Keratinocyte (primary cell): ENCODE results near the gene ROBO4. TPM values are rescaled to one million over a fixed set of nuclear protein-coding genes. Genes with fewer than 3 reads are reported as not detected.

Source experiments
- DNase-seq: peaks from one replicate; pipeline ENCODE4 v3.0.0-alpha.2; 2011; ENCODE audit warnings: low read depth, missing footprints, low spot score
- FAIRE-seq: peaks from 2 replicates; lab custom pipeline; 2011; peaks lifted over from hg19 to GRCh38; lab: Jason Lieb, UNC
- H2AFZ ChIP-seq: 2 replicates; pipeline ENCODE4 v1.6.0; 2012; ENCODE audit warnings: low read length, control low read depth, inconsistent platforms; ENCODE audit not compliant: control insufficient read depth
- H3K27ac ChIP-seq: 2 replicates; pipeline ENCODE4 v1.5.1; 2011; ENCODE audit warnings: low read length; ENCODE audit not compliant: control insufficient read depth, insufficient read depth
- H3K27me3 ChIP-seq: 3 replicates; pipeline ENCODE4 v1.6.0; 2011; ENCODE audit warnings: low read length; ENCODE audit not compliant: control insufficient read depth, insufficient read depth; ENCODE audit errors: extremely low read depth
- H3K36me3 ChIP-seq, 2 experiments: 2 replicates in 1 of 2; 3 replicates in 1 of 2; pipeline ENCODE4 v1.5.1; 2011; ENCODE audit warnings: low read length in 2 of 2, mild to moderate bottlenecking in 1 of 2; ENCODE audit not compliant: control insufficient read depth in 2 of 2, insufficient read depth in 2 of 2; ENCODE audit errors: extremely low read depth in 1 of 2
- H3K4me1 ChIP-seq: 3 replicates; pipeline ENCODE4 v1.5.1; 2011; ENCODE audit warnings: low read length; ENCODE audit not compliant: control insufficient read depth, insufficient read depth; ENCODE audit errors: extremely low read depth
- H3K4me2 ChIP-seq: 3 replicates; pipeline ENCODE4 v1.6.0; 2011; ENCODE audit warnings: low read depth, low read length; ENCODE audit not compliant: control insufficient read depth, insufficient read depth; ENCODE audit errors: extremely low read depth
- H3K4me3 ChIP-seq, 3 experiments: fragments of 200-600 bp in 1 of 3; sonication (generic) in 1 of 3; 2 replicates in 2 of 3; 3 replicates in 1 of 3; pipeline ENCODE4 v1.5.1; 2011 to 2016; ENCODE audit warnings: low read length in 3 of 3, mild to moderate bottlenecking in 3 of 3, control low read depth in 2 of 3, inconsistent platforms in 1 of 3, low read depth in 1 of 3, mixed read lengths in 1 of 3, mixed run types in 1 of 3, moderate library complexity in 1 of 3; ENCODE audit not compliant: control insufficient read depth in 2 of 3, insufficient read depth in 2 of 3; ENCODE audit errors: extremely low read depth in 1 of 3
- H3K79me2 ChIP-seq: 2 replicates; pipeline ENCODE4 v1.6.0; 2012; ENCODE audit warnings: low read length; ENCODE audit not compliant: control insufficient read depth, insufficient read depth
- H3K9ac ChIP-seq: 3 replicates; pipeline ENCODE4 v1.6.0; 2011; ENCODE audit warnings: low read length; ENCODE audit not compliant: control insufficient read depth, insufficient read depth; ENCODE audit errors: extremely low read depth
- H3K9me1 ChIP-seq: 3 replicates; pipeline ENCODE4 v1.6.0; 2011; ENCODE audit warnings: low read length; ENCODE audit not compliant: control insufficient read depth, insufficient read depth; ENCODE audit errors: extremely low read depth
- H3K9me3 ChIP-seq: 2 replicates; pipeline ENCODE4 v1.5.1; 2012; ENCODE audit warnings: low read depth, low read length; ENCODE audit not compliant: control insufficient read depth
- H4K20me1 ChIP-seq: 3 replicates; pipeline ENCODE4 v1.6.0; 2011; ENCODE audit warnings: low read length; ENCODE audit not compliant: control insufficient read depth, insufficient read depth; ENCODE audit errors: extremely low read depth
- CTCF ChIP-seq, 3 experiments: IDR thresholded peaks in 1 of 3; conservative IDR thresholded peaks in 1 of 3; optimal IDR thresholded peaks in 1 of 3; 2 replicates in 2 of 3; 3 replicates in 1 of 3; pipeline versions ENCODE3 to v1.5.1; 2011; ENCODE audit warnings: low read length in 3 of 3, mild to moderate bottlenecking in 3 of 3, moderate library complexity in 2 of 3, control low read depth in 1 of 3, inconsistent platforms in 1 of 3; ENCODE audit not compliant: insufficient read depth in 2 of 3; ENCODE audit errors: extremely low read depth in 1 of 3
- EZH2 ChIP-seq: IDR thresholded peaks from one replicate; pipeline ENCODE4 v1.6.1; 2012; ENCODE audit warnings: inconsistent platforms, mild to moderate bottlenecking, low read length, moderate library complexity
- dilution Hi-C: fragments of 300-500 bp; cut with MboI; formaldehyde crosslinking; loops from one replicate; pipeline ENCODE4 v1.7.0; 2020; ENCODE audit warnings: low sequenced_read_pairs; ENCODE audit not compliant: extremely low pct_ligation_motif_present
- polyA plus RNA-seq, 5 experiments: library from polyadenylated mRNA; depleted of rRNA in 3 of 5; stranded (reverse) in 3 of 5; stranded (forward) in 1 of 5; unstranded in 1 of 5; fragments of >200 nt; gene quantifications; 1 replicate in 1 of 5; 2 replicates in 3 of 5; 3 replicates in 1 of 5; pipeline versions ENCODE4 v1.2.1 to v1.2.3, GENCODE V29; 2011 to 2012; ENCODE audit warnings: missing spikeins in 2 of 5, low read depth in 1 of 5, low replicate concordance in 1 of 5

Gene ROBO4
- polyA plus RNA-seq, 1 donor (not counting 4 experiments of a cell fraction or from before 2014, with no cell fraction given) = 0.94 TPM

GRCh38 chr11:124887667-124888013, 10.0 kb downstream of the ROBO4 start:
- DNase-seq (no peak), FAIRE-seq (no peak)
- Histone ChIP-seq H3K27me3 (no peaks in the 10 kb centered on the region), H3K9me1 (no peaks in the 10 kb centered on the region), H3K9me3 (no peaks in the 10 kb centered on the region), H3K4me1 (no peaks in the 10 kb centered on the region), H3K27ac (no peak overlapping the region), H3K36me3 (no peaks in the 10 kb centered on the region), H2AFZ (no peak overlapping the region), H3K4me3 (no peak overlapping the region), H3K4me2 (no peak overlapping the region), H4K20me1 (no peaks in the 10 kb centered on the region), H3K9ac (no peak overlapping the region), H3K79me2 (no peaks in the 10 kb centered on the region)
- dilution Hi-C loops = no loop called here
- TF ChIP-seq CTCF (optimal IDR thresholded peaks at IDR 0.05 in 1 of 3, IDR thresholded peaks at IDR 0.05 in 1 of 3, conservative IDR thresholded peaks at IDR 0.05 in 1 of 3; ENCODE audit: extremely low read depth in 1 of 3, insufficient read depth in 2 of 3, low read length in 3 of 3) (no peak), EZH2 (no peak)

GRCh38 chr11:124886978-124887666, 10.5 kb downstream of the ROBO4 start:
- Histone ChIP-seq H4K20me1 (no peaks in the 10 kb centered on the region), H3K4me1 (no peaks in the 10 kb centered on the region), H3K36me3 (no peaks in the 10 kb centered on the region), H2AFZ (no peak overlapping the region), H3K79me2 (no peaks in the 10 kb centered on the region), H3K9me3 (no peaks in the 10 kb centered on the region), H3K9me1 (no peaks in the 10 kb centered on the region), H3K9ac (no peak overlapping the region), H3K4me2 (no peak overlapping the region), H3K27me3 (no peaks in the 10 kb centered on the region), H3K27ac (no peak overlapping the region), H3K4me3 (no peak overlapping the region)
- dilution Hi-C loops = no loop called here
- DNase-seq = no peak
- no peak for TF ChIP-seq CTCF (optimal IDR thresholded peaks at IDR 0.05 in 1 of 3, IDR thresholded peaks at IDR 0.05 in 1 of 3, conservative IDR thresholded peaks at IDR 0.05 in 1 of 3; ENCODE audit: extremely low read depth in 1 of 3, insufficient read depth in 2 of 3, low read length in 3 of 3)
- no peak for FAIRE-seq
